RWPE2 (cell line): ENCODE data around the gene ITPRIPL2.

Source experiments
- ATAC-seq: fragments of 200-7000 bp; cut with Tn5 transposase; 3 replicates; pipeline ENCODE4 v1.9.1; 2021; ENCODE audit warnings: low read depth
- DNase-seq: peaks from one replicate; pipeline ENCODE4 v3.0.0-alpha.2; 2020; ENCODE audit warnings: low spot score
- H3K27ac ChIP-seq: fragments of 450-650 bp; 2 replicates; pipeline ENCODE4 v1.5.1; 2017; ENCODE audit warnings: mild to moderate bottlenecking; ENCODE audit not compliant: poor library complexity, severe bottlenecking
- H3K27me3 ChIP-seq: fragments of 250-450 bp; sonication (Bioruptor Pico); 2 replicates; pipeline ENCODE4 v1.5.1; 2021; ENCODE audit warnings: mild to moderate bottlenecking, moderate library complexity; ENCODE audit not compliant: insufficient read depth, poor library complexity, severe bottlenecking
- H3K36me3 ChIP-seq: fragments of 250-450 bp; sonication (Bioruptor Pico); 2 replicates; pipeline ENCODE4 v1.5.1; 2020; ENCODE audit warnings: low read depth, mild to moderate bottlenecking, moderate library complexity
- H3K4me1 ChIP-seq: fragments of 250-450 bp; sonication (Bioruptor Pico); 2 replicates; pipeline ENCODE4 v1.5.1; 2021; ENCODE audit warnings: mild to moderate bottlenecking, moderate library complexity; ENCODE audit not compliant: insufficient read depth, poor library complexity, severe bottlenecking
- H3K4me3 ChIP-seq: fragments of 250-450 bp; sonication (Bioruptor Pico); 2 replicates; pipeline ENCODE4 v1.5.1; 2021; ENCODE audit warnings: mild to moderate bottlenecking, moderate library complexity; ENCODE audit not compliant: severe bottlenecking
- H3K9me3 ChIP-seq: fragments of 250-450 bp; sonication (Bioruptor Pico); 2 replicates; pipeline ENCODE4 v1.5.1; 2021; ENCODE audit warnings: mild to moderate bottlenecking, moderate library complexity; ENCODE audit not compliant: severe bottlenecking
- TF ChIP-seq, protein P1 (sequence below): fragments of 450-650 bp; IDR thresholded peaks from one replicate; pipeline ENCODE4 v1.5.1; 2017; ENCODE audit warnings: mild to moderate bottlenecking, moderate library complexity; ENCODE audit not compliant: poor library complexity, severe bottlenecking

Gene ITPRIPL2

GRCh38 chr16:19135896-19136438 lies 22.2 kb downstream of the ITPRIPL2 start:
- DNase-seq (peak; percentile 91), ATAC-seq (peak; percentile 70)
- Histone ChIP-seq H3K36me3 (no peaks in the 10 kb centered on the region), H3K27ac (peak overlapping the region; percentile 84), H3K4me3 (no peak overlapping the region), H3K4me1 (peaks cover 48% of the 10 kb centered on the region), H3K9me3 (no peaks in the 10 kb centered on the region), H3K27me3 (no peaks in the 10 kb centered on the region)
- TF ChIP-seq, protein P1, sequence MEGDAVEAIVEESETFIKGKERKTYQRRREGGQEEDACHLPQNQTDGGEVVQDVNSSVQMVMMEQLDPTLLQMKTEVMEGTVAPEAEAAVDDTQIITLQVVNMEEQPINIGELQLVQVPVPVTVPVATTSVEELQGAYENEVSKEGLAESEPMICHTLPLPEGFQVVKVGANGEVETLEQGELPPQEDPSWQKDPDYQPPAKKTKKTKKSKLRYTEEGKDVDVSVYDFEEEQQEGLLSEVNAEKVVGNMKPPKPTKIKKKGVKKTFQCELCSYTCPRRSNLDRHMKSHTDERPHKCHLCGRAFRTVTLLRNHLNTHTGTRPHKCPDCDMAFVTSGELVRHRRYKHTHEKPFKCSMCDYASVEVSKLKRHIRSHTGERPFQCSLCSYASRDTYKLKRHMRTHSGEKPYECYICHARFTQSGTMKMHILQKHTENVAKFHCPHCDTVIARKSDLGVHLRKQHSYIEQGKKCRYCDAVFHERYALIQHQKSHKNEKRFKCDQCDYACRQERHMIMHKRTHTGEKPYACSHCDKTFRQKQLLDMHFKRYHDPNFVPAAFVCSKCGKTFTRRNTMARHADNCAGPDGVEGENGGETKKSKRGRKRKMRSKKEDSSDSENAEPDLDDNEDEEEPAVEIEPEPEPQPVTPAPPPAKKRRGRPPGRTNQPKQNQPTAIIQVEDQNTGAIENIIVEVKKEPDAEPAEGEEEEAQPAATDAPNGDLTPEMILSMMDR, result no peak

DNA sequence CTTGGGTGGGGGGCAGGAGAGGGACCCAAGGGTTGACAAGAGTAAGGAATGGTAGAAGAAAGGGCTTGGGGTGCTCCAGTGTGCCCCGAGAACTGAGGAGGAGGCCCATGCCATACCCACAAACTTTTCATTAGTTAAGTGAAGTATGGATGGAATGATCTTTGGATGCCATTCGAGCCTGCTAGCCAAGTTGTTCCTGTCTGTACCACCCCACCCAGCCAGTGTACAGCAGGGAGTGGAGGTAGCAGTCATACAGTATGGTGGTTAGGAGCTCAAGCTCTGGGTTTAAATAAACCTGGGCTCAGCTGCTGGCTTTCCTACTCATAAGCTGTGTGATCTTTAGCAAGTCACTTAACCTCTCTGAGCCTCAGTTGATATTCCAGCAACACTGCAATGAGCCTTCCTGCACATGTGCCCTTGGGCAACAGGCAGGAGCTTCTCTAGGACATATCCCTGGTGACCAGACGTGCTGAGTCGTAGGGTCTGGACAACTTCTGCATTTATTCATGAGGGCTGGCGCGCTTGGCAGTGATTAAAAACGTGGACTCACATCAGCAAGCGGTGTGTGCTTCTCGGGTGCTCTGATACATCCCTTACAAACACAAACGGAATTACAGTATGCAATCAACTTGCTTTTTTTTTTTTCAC lies 22.9 kb downstream of the ITPRIPL2 start:
- H3K27ac ChIP-seq, result peak overlapping the region; percentile 84
- ATAC-seq, result peak; percentile 29
- no peaks in the 10 kb centered on the region for H3K27me3 ChIP-seq
- no peak overlapping the region for H3K4me3 ChIP-seq
- no peaks in the 10 kb centered on the region for H3K9me3 ChIP-seq
- no peaks in the 10 kb centered on the region for H3K36me3 ChIP-seq
- TF ChIP-seq, protein P1, result no peak
- no peak for DNase-seq
- H3K4me1 ChIP-seq, result peaks cover 42% of the 10 kb centered on the region

DNA sequence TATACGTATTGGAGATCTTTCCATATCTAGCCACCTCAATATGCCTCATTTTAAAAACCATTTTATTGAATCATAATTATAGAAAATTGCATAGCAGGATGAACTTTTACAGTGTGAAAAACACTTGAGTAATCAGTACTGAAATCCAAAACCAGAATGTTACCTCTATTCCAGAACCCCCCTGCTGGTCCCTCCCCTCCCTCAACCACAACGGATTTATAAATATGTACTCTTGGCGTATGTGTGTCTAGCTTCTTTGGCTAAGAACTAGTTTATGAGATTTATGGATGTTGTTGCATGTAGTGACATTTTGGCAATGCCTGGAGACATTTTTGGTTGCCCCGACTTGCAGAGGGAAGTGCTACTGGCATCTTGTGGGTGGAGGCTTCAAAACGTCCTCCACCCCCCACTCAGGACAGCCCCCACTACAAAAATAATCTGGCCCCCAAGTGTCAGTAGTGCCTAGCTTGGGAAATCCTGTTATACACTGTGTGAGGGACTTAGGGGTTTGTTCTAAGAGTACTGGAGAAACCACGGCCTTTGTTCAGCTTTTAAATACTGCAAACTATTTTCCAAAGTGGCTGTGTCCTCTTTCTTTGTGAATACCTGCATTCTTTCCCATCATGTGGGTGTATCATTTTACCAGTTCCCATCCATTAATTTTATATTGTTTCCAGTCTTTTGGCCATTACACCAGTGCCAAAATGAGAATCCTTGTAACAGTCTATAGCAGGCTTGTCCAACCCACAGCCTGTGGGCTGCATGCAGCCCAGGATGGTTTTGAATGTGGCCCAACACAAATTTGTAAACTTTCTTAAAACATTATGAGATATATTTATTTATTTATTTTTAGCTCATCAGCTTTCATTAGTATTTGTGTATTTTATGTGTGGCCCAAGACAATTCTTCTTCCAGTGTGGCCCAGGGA lies 23.7 kb downstream of the ITPRIPL2 start:
- H3K4me1 ChIP-seq, result peaks cover 42% of the 10 kb centered on the region
- no peak for DNase-seq
- TF ChIP-seq, protein P1, result no peak
- no peaks in the 10 kb centered on the region for H3K27me3 ChIP-seq
- peak; percentile 47; the same call in 2 of the 3 replicates for ATAC-seq
- H3K4me3 ChIP-seq, result no peak overlapping the region
- peak overlapping the region; percentile 84 for H3K27ac ChIP-seq
- no peaks in the 10 kb centered on the region for H3K36me3 ChIP-seq
- no peaks in the 10 kb centered on the region for H3K9me3 ChIP-seq

DNA sequence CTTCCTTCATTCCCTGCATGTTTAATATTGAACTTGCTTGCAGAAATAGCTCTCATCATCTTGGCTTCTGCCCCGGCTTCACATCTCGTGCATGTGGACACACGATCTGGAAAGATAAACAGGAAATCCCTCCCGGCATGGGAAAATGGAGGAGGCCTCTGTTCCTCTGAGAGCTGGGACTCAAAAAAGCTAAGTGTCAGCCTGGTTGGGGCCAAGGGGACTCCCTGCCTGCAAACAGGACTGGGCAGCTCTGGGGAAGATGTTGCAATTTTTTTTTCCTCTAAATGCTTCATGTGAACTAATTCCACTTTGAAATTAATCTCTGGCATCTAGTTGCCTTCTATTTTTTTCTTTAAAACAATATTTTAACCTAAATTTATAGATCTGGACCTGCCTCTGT lies 24.8 kb downstream of the ITPRIPL2 start:
- Histone ChIP-seq H3K4me3 (no peak overlapping the region), H3K27me3 (no peaks in the 10 kb centered on the region), H3K36me3 (no peaks in the 10 kb centered on the region), H3K9me3 (no peaks in the 10 kb centered on the region), H3K4me1 (peaks cover 48% of the 10 kb centered on the region), H3K27ac (peak overlapping the region; percentile 84)
- TF ChIP-seq, protein P1, result no peak
- DNase-seq (peak; percentile 87), ATAC-seq (peak; percentile 66)
